Stimulated activated CD8-positive, alpha-beta memory T cell treated with anti-CD3 and anti-CD28 coated beads, Interleukin-12 subunit alpha, Interleukin-12 subunit beta, amount 100 ng/mL, for 24 hours (primary cell): ENCODE measurements around the gene IFI27L1.

ENCODE experiments used
- DNase-seq: peaks from one replicate; pipeline ENCODE4 v3.0.0-alpha.2; 2020; ENCODE audit errors: extremely low read depth

The IFI27L1 gene

DNA sequence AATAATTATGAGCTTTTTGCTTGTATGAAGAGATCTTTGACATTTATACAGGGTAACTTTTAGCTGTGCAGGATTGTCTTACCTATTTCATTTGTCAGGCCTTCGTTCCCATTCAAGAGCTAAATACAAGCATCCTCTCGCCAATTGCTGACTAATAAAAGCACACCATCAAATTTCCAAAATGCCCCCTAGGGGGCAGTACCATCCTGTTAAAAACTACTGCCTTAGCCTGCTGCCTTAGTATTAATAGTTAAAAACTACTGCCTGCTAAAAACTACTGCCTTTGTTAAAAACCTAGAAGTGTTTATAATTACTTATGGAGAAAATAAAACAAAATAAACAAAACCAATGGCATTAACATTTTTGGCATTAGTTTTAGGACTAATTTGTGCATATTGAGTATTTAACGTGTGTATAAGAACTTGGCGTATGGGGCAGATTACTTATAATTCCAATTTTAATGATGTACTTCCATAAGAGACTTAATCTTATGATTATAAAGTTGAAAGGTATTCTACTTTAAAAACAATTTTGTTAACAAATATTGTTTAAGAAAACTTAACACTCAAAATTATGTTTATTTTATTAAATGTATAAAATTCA is 51.3 kb downstream of the IFI27L1 start:
- no peak for DNase-seq

GRCh38 chr14:94135476-94135875 is 54.4 kb downstream of the IFI27L1 start:
- DNase-seq: no peak

DNA sequence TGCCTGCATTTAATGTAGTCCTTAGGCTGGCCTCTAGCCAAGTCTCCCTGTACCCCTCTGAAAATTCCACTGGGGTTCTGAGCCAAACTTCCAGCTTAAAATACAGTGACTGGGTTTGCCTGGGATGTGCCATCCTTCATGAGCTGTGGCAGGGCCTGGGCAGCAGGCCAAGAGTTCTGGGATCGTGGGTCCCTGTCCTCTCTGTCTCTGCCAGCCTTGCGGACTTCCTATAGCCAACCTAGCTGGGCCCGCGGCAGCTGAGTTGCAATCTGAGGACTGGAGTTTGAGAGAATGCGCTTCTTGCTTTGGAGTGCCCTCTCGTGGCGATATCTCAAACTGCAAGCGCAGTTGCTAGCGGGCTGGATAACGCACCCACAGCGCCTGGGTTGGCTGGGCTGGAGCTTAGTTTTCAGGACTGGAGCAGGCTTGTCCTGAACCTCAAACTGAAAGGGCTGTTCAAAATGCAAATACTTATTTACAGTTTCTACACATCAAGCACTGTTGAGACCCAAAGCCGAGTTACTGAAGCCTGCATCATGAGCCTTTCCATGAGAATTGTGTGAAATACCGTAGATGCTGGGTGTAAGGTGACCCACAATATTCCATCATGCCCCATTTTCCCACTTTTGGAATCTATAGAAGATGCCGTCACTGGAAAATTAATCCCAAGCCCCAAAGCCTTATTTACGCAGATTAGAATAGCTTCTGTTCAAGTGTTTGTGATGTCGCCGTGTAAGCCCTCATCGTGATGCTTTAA is 55.6 kb downstream of the IFI27L1 start:
- peak; percentile 62 for DNase-seq

DNA sequence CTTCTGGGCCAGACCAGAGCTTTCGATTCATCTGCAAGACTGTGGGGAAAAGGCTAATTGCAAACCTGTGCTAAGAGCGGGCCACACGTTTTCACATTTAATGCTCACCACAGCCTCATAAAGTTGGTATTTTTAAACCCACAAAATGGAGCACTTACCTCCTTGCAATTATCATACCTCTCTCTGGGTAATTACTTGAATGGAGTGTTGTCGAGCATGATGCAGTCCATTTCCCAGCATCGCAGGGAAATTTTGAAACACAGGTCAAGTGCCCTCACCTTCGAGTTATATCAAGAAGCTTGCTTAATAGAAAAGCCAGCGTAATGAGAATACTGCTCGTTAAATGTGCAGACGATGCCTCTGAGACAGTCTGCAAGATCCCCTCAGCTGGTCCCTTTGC is 57.1 kb downstream of the IFI27L1 start:
- no peak for DNase-seq

DNA sequence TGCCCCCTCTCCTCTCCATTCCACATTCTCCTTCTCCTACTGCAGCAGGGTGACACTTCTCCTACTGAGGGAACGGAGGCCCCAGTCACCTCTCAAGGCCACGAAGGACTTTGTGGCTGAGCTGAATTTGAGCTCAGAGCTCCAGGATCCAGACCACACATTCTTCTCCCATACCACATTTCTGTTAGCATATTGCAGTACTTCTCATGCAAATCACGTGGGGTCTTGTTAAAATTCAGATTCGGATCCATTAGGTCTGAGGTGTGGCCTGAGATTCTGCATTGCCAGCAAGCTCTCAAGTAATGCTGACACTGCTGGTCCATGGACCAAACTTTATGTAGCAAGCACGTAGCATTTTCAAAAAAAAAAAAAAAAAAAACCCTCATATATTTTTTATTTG is 57.9 kb downstream of the IFI27L1 start:
- DNase-seq: no peak

GRCh38 chr14:94139421-94139820 is 58.3 kb downstream of the IFI27L1 start:
- no peak for DNase-seq

DNA sequence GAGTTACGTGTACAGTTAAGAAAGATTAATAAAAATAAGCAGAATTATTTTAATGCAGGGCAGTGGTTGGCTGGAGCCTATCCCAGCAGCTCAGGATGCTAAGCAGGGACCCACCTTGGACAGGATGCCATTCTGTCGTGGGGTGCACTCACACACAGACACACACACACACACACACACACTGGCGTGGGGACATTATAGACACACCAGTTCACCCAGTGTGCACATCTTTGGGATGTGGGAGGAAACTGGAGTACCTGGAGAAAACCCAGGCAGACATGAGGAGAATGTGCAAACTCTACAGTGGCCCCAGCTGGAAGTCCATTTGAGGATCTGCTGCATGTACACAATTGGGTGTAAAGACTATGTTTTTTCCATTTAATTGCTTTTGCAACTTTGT is 61.1 kb downstream of the IFI27L1 start:
- DNase-seq: no peak

DNA sequence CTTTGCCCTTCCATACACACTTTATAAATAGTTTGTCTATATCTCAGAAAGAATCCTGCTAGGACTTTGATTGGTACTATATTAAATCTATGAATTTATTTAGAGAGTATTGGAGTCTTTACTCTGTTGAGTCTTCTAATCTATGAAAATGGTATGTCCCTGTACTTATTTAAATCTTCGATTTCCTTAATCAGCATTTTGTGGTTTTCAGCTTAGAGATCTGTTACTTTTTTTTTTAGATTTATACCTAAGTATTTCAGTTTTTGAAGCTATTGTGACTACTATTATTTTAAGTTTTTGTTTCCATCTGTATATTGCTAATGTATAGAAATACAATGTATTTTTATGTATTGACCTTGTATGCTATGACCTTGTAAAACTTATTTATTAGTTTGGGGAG is 61.7 kb downstream of the IFI27L1 start:
- no peak for DNase-seq

- DNase-seq: no peak
These were observed 62.1 kb downstream of the IFI27L1 start for GRCh38 chr14:94143239-94143638.

DNA sequence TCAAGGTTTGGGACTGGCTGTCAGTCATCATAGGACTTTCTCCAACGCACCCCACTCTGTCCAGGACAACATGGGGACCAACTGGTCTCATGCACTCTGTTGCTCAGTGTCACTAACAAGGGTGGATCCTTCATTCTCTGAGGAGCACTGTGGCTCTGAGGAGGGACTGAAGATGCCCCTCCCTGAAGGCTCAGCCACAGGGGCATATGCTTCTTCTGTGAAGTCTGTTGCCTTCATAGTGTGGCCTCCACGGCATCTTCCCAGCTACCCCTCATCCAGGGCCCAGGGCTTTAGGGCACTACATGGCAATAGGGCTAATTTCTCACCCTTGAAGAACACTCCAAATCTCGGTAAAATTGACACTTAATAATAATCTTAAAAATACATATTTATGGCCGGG is 62.6 kb downstream of the IFI27L1 start:
- DNase-seq: no peak

GRCh38 chr14:94144765-94145164 is 63.7 kb downstream of the IFI27L1 start:
- DNase-seq: no peak

DNA sequence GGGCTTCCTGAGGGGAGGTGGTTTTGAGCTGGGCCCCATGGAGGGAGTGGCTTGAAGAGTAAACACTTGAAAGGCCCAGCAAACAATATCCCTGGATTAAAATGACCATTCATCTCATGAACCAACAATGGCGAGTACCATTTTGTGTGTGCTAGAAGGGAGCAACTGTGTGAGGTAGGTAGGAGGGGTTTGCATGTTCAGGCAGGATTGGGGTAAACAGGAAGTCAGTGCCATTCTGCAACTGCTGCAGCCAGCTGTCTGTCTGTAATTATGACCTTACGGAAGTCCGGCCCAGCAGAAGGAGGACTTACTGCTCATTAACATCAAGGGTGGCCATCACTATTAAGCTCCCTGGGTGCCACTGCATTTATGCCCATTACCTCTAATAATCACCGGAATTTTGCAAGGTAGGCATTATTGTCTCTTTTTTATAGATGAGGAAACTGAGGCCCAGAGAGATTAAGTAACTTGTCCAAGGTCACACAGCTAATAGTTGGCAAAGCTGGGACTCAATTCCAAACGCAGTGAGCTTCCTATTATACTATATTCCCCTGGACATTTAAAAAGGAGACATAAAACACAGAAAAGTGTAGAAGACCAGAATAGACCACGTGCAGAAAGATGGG is 64.9 kb downstream of the IFI27L1 start:
- DNase-seq: no peak
